A549 (cell line): ENCODE results near the gene AQP2. TPM values are rescaled to one million over a fixed set of nuclear protein-coding genes. Genes with fewer than 3 reads are reported as not detected.

Experiments
- ATAC-seq, 2 experiments: fragments of 200-7000 bp in 1 of 2; fragments of >200 bp in 1 of 2; cut with Nextera tagmentation in 1 of 2; cut with Tn5 transposase in 1 of 2; 3 replicates each; pipeline versions ENCODE4 v1.8.0 to v1.9.1; 2018 to 2020; ENCODE audit warnings: mild to moderate bottlenecking in 1 of 2, moderate library complexity in 1 of 2
- CTCF ChIA-PET: fragments of 300-600 bp; sonication (Branson Sonifier 250); formaldehyde crosslinking; extraction: SDS; loops from one replicate; lab custom pipeline; 2021; ENCODE audit warnings: antibody characterized with exemption, inconsistent platforms; lab: Yijun Ruan, JAX
- POLR2A ChIA-PET: fragments of 350-600 bp; formaldehyde crosslinking; extraction: SDS; loops from one replicate; lab custom pipeline; 2021; ENCODE audit warnings: antibody characterized with exemption, inconsistent platforms; lab: Yijun Ruan, JAX
- DNase-seq, 2 experiments: peaks; one replicate each; pipeline versions ENCODE4 v3.0.0 to v3.0.0-alpha.2; 2011 to 2016; ENCODE audit warnings: low read depth in 1 of 2, low spot score in 1 of 2
- FAIRE-seq: peaks from 2 replicates; lab custom pipeline; 2011; peaks lifted over from hg19 to GRCh38; lab: Jason Lieb, UNC
- H3K27ac ChIP-seq, 2 experiments: fragments of >200 bp; sonication (Bioruptor Twin); formaldehyde crosslinking; 3 replicates each; pipeline ENCODE4 v1.5.1; 2016 to 2017
- H3K4me1 ChIP-seq: fragments of >200 bp; sonication (Bioruptor Twin); formaldehyde crosslinking; 3 replicates; pipeline ENCODE4 v1.6.1; 2016
- H3K4me2 ChIP-seq: fragments of >200 bp; sonication (Bioruptor Twin); formaldehyde crosslinking; 3 replicates; pipeline ENCODE4 v1.6.1; 2016
- H3K4me3 ChIP-seq: fragments of >200 bp; sonication (Bioruptor Twin); formaldehyde crosslinking; 3 replicates; pipeline ENCODE4 v1.5.1; 2016
- H3K9me3 ChIP-seq: fragments of >200 bp; sonication (Bioruptor Twin); formaldehyde crosslinking; 3 replicates; pipeline ENCODE4 v1.6.1; 2016
- BCL3 ChIP-seq: fragments of >200 bp; sonication (Bioruptor Twin); formaldehyde crosslinking; IDR thresholded peaks from 3 replicates; pipeline ENCODE4 v1.6.1; 2016
- BHLHE40 ChIP-seq: IDR thresholded peaks from 2 replicates; pipeline ENCODE4 v1.6.1; 2012; ENCODE audit warnings: low read depth, low read length, inconsistent platforms
- CBX8 ChIP-seq: fragments of 200-600 bp; sonication (generic); IDR thresholded peaks from 2 replicates; pipeline ENCODE4 v1.6.1; 2016
- CEBPB ChIP-seq, 2 experiments: fragments of >200 bp in 1 of 2; sonication (Bioruptor Twin) in 1 of 2; formaldehyde crosslinking in 1 of 2; IDR thresholded peaks; 2 replicates each; pipeline ENCODE4 v1.6.1; 2012 to 2016
- CHD2 ChIP-seq: fragments of 150-350 bp; IDR thresholded peaks from 2 replicates; pipeline ENCODE4 v1.6.1; 2014; ENCODE audit warnings: low read length; ENCODE audit not compliant: partially characterized antibody
- EHF ChIP-seq: fragments of 250-450 bp; sonication (Bioruptor Pico); IDR thresholded peaks from 2 replicates; pipeline ENCODE4 v1.5.0; 2020; ENCODE audit warnings: mild to moderate bottlenecking
- ELK1 ChIP-seq: fragments of 150-350 bp; IDR thresholded peaks from 2 replicates; pipeline ENCODE4 v1.6.1; 2014; ENCODE audit warnings: low read depth, mild to moderate bottlenecking, low read length
- ESRRA ChIP-seq: fragments of 150-350 bp; IDR thresholded peaks from 2 replicates; pipeline ENCODE4 v1.6.1; 2014; ENCODE audit warnings: mild to moderate bottlenecking, low read length, borderline replicate concordance
- FOSL2 ChIP-seq, 2 experiments: fragments of 450-650 bp in 1 of 2; fragments of >200 bp in 1 of 2; sonication (Bioruptor Twin) in 1 of 2; formaldehyde crosslinking; IDR thresholded peaks; 2 replicates each; pipeline versions ENCODE4 v1.5.0 to v1.6.1; 2016 to 2020; ENCODE audit warnings: mild to moderate bottlenecking in 1 of 2, moderate library complexity in 1 of 2
- FOXS1 ChIP-seq: fragments of 250-450 bp; sonication (Bioruptor Pico); IDR thresholded peaks from 2 replicates; pipeline ENCODE4 v1.5.0; 2020; ENCODE audit warnings: mild to moderate bottlenecking, moderate library complexity
- HOXB13 ChIP-seq: fragments of 250-450 bp; sonication (Bioruptor Pico); IDR thresholded peaks from 2 replicates; pipeline ENCODE4 v1.5.0; 2020; ENCODE audit warnings: low read depth, mild to moderate bottlenecking, moderate library complexity
- HOXB5 ChIP-seq: fragments of 250-450 bp; sonication (Bioruptor Pico); IDR thresholded peaks from 2 replicates; pipeline ENCODE4 v1.5.0; 2020; ENCODE audit warnings: mild to moderate bottlenecking, moderate library complexity
- JUN ChIP-seq, 2 experiments: fragments of >200 bp; sonication (Bioruptor Twin); formaldehyde crosslinking; IDR thresholded peaks; 2 replicates in 1 of 2; 3 replicates in 1 of 2; pipeline ENCODE4 v1.6.1; 2016 to 2017
- KDM1A ChIP-seq: fragments of 200-600 bp; sonication (generic); IDR thresholded peaks from 2 replicates; pipeline ENCODE4 v1.6.1; 2016; ENCODE audit warnings: low read depth, mild to moderate bottlenecking
- KDM5A ChIP-seq: fragments of 200-600 bp; sonication (generic); IDR thresholded peaks from 2 replicates; pipeline ENCODE4 v1.6.1; 2016; ENCODE audit warnings: antibody characterized with exemption, mild to moderate bottlenecking
- MAZ ChIP-seq: fragments of 150-350 bp; IDR thresholded peaks from 2 replicates; pipeline ENCODE4 v1.6.1; 2014; ENCODE audit warnings: antibody characterized with exemption, low read depth, low read length, borderline replicate concordance
- MYC ChIP-seq: IDR thresholded peaks from 2 replicates; pipeline ENCODE4 v1.6.1; 2012; ENCODE audit warnings: mild to moderate bottlenecking, inconsistent platforms, low read length, improper control_type of control experiment, borderline replicate concordance
- NPAS2 ChIP-seq: fragments of 250-450 bp; sonication (Bioruptor Pico); IDR thresholded peaks from 2 replicates; pipeline ENCODE4 v1.8.0; 2022; ENCODE audit warnings: mild to moderate bottlenecking, moderate library complexity, borderline replicate concordance
- POLR2AphosphoS2 ChIP-seq: conservative IDR thresholded peaks from 2 replicates; pipeline ENCODE4 v1.6.1; 2012; ENCODE audit warnings: low read length, improper control_type of control experiment, inconsistent platforms
- REST ChIP-seq: fragments of 200-600 bp; sonication (generic); IDR thresholded peaks from 2 replicates; pipeline ENCODE4 v1.6.1; 2016; ENCODE audit warnings: antibody characterized with exemption, mild to moderate bottlenecking, moderate library complexity
- RFX5 ChIP-seq: fragments of 450-650 bp; IDR thresholded peaks from 2 replicates; pipeline ENCODE4 v1.7.1; 2014; ENCODE audit warnings: antibody characterized with exemption, mild to moderate bottlenecking, moderate library complexity
- RNF2 ChIP-seq: fragments of 200-600 bp; sonication (generic); IDR thresholded peaks from 2 replicates; pipeline ENCODE4 v1.6.1; 2016; ENCODE audit warnings: low read depth, mild to moderate bottlenecking, antibody characterized with exemption, moderate library complexity, borderline replicate concordance
- TFCP2L1 ChIP-seq: fragments of 250-450 bp; sonication (Bioruptor Pico); IDR thresholded peaks from 2 replicates; pipeline ENCODE4 v1.5.0; 2021; ENCODE audit warnings: mild to moderate bottlenecking
- TP53 ChIP-seq: fragments of 250-450 bp; sonication (Bioruptor Pico); IDR thresholded peaks from 2 replicates; pipeline ENCODE4 v1.5.0; 2021; ENCODE audit warnings: mild to moderate bottlenecking, moderate library complexity
- USF2 ChIP-seq: fragments of 450-650 bp; IDR thresholded peaks from 2 replicates; pipeline ENCODE4 v1.6.1; 2014; ENCODE audit warnings: antibody characterized with exemption
- ZC3H11A ChIP-seq: fragments of 450-650 bp; IDR thresholded peaks from 2 replicates; pipeline ENCODE4 v1.6.1; 2014; ENCODE audit warnings: antibody characterized with exemption, mild to moderate bottlenecking
- ZSCAN20 ChIP-seq: fragments of 250-450 bp; sonication (Bioruptor Pico); IDR thresholded peaks from 2 replicates; pipeline ENCODE4 v1.8.0; 2022; ENCODE audit warnings: mild to moderate bottlenecking, moderate library complexity
- WGBS: methylation state at CpG from one replicate; pipeline ENCODE4 v1.1.6; 2017; ENCODE audit errors: missing lambda C conversion rate; 5-methylcytosine and 5-hydroxymethylcytosine counted together
- polyA plus RNA-seq, 4 experiments: library from polyadenylated mRNA; depleted of rRNA in 3 of 4; stranded (reverse); fragments of >200 nt; fragmentation: RNase III in 1 of 4; extraction: RNeasy Plus Mini Kit Qiagen cat#74134 plus additional on column Dnase treatment in 1 of 4; gene quantifications; 2 replicates in 3 of 4; 3 replicates in 1 of 4; pipeline ENCODE4 v1.2.3, GENCODE V29; 2011 to 2017
- TF ChIP-seq, protein P1 (sequence below): IDR thresholded peaks from 2 replicates; pipeline ENCODE4 v1.6.1; 2012

Gene AQP2
- polyA plus RNA-seq, 2 of the 4 experiments (the other 2 are of a cell fraction): not detected

GRCh38 chr12:49925433-49926204 lies 24.9 kb upstream of the AQP2 start:
- WGBS: 86% methylated on average over 11 of the region's 11 CpGs
- POLR2A ChIA-PET: no interaction called here
- TF ChIP-seq MYC: no peak
- no peak for TF ChIP-seq KDM1A
- no peak for TF ChIP-seq RFX5
- no peak for TF ChIP-seq ESRRA
- no peak for TF ChIP-seq ZC3H11A
- TF ChIP-seq CBX8: no peak
- no peak for TF ChIP-seq BCL3
- no peak for TF ChIP-seq CHD2
- no peak for TF ChIP-seq HOXB13 (CRISPR knock-in tag)
- TF ChIP-seq EHF (CRISPR knock-in tag): no peak
- no peak for TF ChIP-seq FOXS1
- TF ChIP-seq HOXB5 (CRISPR knock-in tag): no peak
- no peak for TF ChIP-seq ZSCAN20 (CRISPR knock-in tag)
- TF ChIP-seq NPAS2: no peak
- TF ChIP-seq ELK1: no peak
- TF ChIP-seq BHLHE40: no peak
- TF ChIP-seq, protein P1, sequence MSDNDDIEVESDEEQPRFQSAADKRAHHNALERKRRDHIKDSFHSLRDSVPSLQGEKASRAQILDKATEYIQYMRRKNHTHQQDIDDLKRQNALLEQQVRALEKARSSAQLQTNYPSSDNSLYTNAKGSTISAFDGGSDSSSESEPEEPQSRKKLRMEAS: no peak
- TF ChIP-seq USF2: no peak
- Histone ChIP-seq H3K27ac (no peak overlapping the region), H3K4me1 (peaks cover 2% of the 10 kb centered on the region; the same call in 2 of the 3 replicates), H3K4me2 (no peak overlapping the region), H3K4me3 (no peak overlapping the region), H3K9me3 (no peaks in the 10 kb centered on the region)
- CTCF ChIA-PET: interaction anchor here (1.5 kb wide), 1 partner anchor 42 kb away, joined by 4 read pairs; no protein-coding TSS in a partner anchor
- ATAC-seq: no peak
- no peak for FAIRE-seq
- DNase-seq: no peak

GRCh38 chr12:49928471-49928870 lies 22.1 kb upstream of the AQP2 start:
- H3K4me3 ChIP-seq: no peak overlapping the region
- no peak for TF ChIP-seq POLR2AphosphoS2
- TF ChIP-seq MAZ: no peak
- TF ChIP-seq EHF (CRISPR knock-in tag): no peak
- DNase-seq (no peak), ATAC-seq (no peak), FAIRE-seq (no peak)
- CTCF ChIA-PET: interaction anchor here (0.6 to 2.1 kb wide), 7 partner anchors 17 to 146 kb away, joined by 3 to 13 read pairs (median 4); no protein-coding TSS in a partner anchor
- POLR2A ChIA-PET: no interaction called here
- no peak overlapping the region for H3K4me2 ChIP-seq
- H3K27ac ChIP-seq: no peak overlapping the region
- 73% methylated on average over 6 of the region's 6 CpGs for WGBS
- peaks cover 7% of the 10 kb centered on the region; the same call in 2 of the 3 replicates for H3K4me1 ChIP-seq
- H3K9me3 ChIP-seq: no peaks in the 10 kb centered on the region

GRCh38 chr12:49929581-49929980 lies 21.0 kb upstream of the AQP2 start:
- H3K4me1 ChIP-seq: peaks cover 7% of the 10 kb centered on the region; the same call in 2 of the 3 replicates
- ATAC-seq (no peak), FAIRE-seq (no peak), DNase-seq (no peak)
- H3K9me3 ChIP-seq: no peaks in the 10 kb centered on the region
- H3K4me3 ChIP-seq: no peak overlapping the region
- CTCF ChIA-PET: interaction anchor here (0.7 to 5.9 kb wide), 7 partner anchors 16 to 141 kb away, joined by 3 to 45 read pairs (median 4); no protein-coding TSS in a partner anchor
- H3K4me2 ChIP-seq: no peak overlapping the region
- H3K27ac ChIP-seq: no peak overlapping the region
- POLR2A ChIA-PET: no interaction called here
- 76% methylated on average over 7 of the region's 7 CpGs for WGBS
- TF ChIP-seq REST: no peak
- no peak for TF ChIP-seq CEBPB (IDR thresholded peaks at IDR 0.05)
- TF ChIP-seq RFX5: no peak
- no peak for TF ChIP-seq RNF2
- TF ChIP-seq MYC: no peak
- no peak for TF ChIP-seq TFCP2L1 (CRISPR knock-in tag)
- no peak for TF ChIP-seq KDM5A
- no peak for TF ChIP-seq HOXB5 (CRISPR knock-in tag)
- no peak for TF ChIP-seq FOSL2 (IDR thresholded peaks at IDR 0.05)
- TF ChIP-seq FOSL2 (CRISPR knock-in tag; IDR thresholded peaks at IDR 0.05): no peak
- TF ChIP-seq TP53: no peak
- no peak for TF ChIP-seq JUN (IDR thresholded peaks at IDR 0.05)
